Measurements from ENCODE around the gene SAFB. TPM values are rescaled to one million over a fixed set of nuclear protein-coding genes. Genes with fewer than 3 reads are reported as not detected.

SAFB gene
- total RNA-seq, 1 donor from 2014 or later, result 57.9 TPM

DNA sequence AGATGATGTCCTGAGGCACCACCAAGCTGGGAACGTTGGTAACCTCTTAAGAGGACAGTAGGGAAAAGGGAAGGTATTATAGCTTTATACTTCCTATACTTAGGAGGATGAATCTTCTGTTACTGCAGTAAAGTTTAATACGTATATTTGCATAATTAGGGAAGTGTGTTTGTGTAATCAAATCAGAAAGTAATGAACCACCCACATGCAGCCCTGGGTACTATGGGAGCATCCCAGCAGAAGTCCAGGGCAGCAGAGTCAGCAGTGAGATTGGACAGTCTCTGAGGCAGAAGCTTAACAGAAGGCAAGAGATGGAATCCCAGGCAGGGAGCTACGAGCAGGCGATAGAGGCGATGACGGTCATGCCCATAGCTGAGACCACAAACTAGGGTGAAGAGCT is 12.5 kb downstream of the SAFB start:
- H3K9me3 Mint-ChIP-seq, result no peaks in the 10 kb centered on the region
- peaks cover 5% of the 10 kb centered on the region for H3F3A ChIP-seq (ENCODE audit: low read depth)
- H3K4me1 ChIP-seq, result no peaks in the 10 kb centered on the region
- DNase-seq (ENCODE audit: low spot score), result no peak
- H3K9ac ChIP-seq, result no peak overlapping the region
- H3K4me3 ChIP-seq, result no peak overlapping the region
- no peak overlapping the region for H3K27ac Mint-ChIP-seq
- H3K9me3 ChIP-seq (ENCODE audit: low read depth), result no peaks in the 10 kb centered on the region
- peaks cover 100% of the 10 kb centered on the region for H3K79me2 ChIP-seq (ENCODE audit: low read depth)
- H3K27me3 ChIP-seq, result no peaks in the 10 kb centered on the region
- no peak overlapping the region for H3K27ac ChIP-seq
- H3K4me3 Mint-ChIP-seq, result no peak overlapping the region
- H2AFZ ChIP-seq (replicated peaks), result no peak overlapping the region
- H3K36me3 Mint-ChIP-seq, result peaks cover 12% of the 10 kb centered on the region
- no peak overlapping the region for H3K4me2 ChIP-seq
- peaks cover 2% of the 10 kb centered on the region for H3K27me3 Mint-ChIP-seq (ENCODE audit: insufficient read depth, low read depth)
- TF ChIP-seq EZH2phosphoT487 (IDR thresholded peaks at IDR 0.05) (no peak), EZH2 (IDR thresholded peaks at IDR 0.05) (no peak)
- TF ChIP-seq, protein P1, sequence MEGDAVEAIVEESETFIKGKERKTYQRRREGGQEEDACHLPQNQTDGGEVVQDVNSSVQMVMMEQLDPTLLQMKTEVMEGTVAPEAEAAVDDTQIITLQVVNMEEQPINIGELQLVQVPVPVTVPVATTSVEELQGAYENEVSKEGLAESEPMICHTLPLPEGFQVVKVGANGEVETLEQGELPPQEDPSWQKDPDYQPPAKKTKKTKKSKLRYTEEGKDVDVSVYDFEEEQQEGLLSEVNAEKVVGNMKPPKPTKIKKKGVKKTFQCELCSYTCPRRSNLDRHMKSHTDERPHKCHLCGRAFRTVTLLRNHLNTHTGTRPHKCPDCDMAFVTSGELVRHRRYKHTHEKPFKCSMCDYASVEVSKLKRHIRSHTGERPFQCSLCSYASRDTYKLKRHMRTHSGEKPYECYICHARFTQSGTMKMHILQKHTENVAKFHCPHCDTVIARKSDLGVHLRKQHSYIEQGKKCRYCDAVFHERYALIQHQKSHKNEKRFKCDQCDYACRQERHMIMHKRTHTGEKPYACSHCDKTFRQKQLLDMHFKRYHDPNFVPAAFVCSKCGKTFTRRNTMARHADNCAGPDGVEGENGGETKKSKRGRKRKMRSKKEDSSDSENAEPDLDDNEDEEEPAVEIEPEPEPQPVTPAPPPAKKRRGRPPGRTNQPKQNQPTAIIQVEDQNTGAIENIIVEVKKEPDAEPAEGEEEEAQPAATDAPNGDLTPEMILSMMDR (IDR thresholded peaks at IDR 0.05), result no peak
- H3K4me1 Mint-ChIP-seq, result no peaks in the 10 kb centered on the region
- H3K36me3 ChIP-seq, result peaks cover under 1% of the 10 kb centered on the region
- H4K20me1 ChIP-seq (ENCODE audit: low read depth), result peaks cover 95% of the 10 kb centered on the region

DNA sequence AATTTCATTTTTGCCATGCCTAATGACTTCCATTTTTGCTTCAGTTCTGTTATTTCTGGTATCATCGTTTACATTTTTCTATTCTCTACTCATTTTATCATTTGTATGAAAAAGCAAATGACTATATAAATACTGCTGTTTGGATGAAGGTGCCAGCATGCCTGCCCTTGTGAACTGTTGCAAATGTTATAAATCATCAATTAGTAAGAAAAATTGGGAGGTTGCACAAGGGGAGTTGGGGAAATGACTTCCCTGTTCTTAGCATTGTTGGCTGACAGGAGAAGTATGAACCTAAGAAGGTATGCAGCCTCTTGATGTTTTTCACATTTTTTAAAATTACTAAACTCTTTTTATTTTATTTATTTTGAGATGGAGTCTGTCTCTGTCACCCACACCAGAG is 15.1 kb downstream of the SAFB start:
- no peak overlapping the region for H3K27ac Mint-ChIP-seq
- Histone ChIP-seq H3K9ac (no peak overlapping the region), H4K20me1 (ENCODE audit: low read depth) (peaks cover 95% of the 10 kb centered on the region), H3F3A (ENCODE audit: low read depth) (peaks cover 10% of the 10 kb centered on the region), H3K4me1 (no peaks in the 10 kb centered on the region), H3K4me3 (no peak overlapping the region), H3K4me2 (no peak overlapping the region), H2AFZ (replicated peaks) (no peak overlapping the region), H3K9me3 (ENCODE audit: low read depth) (no peaks in the 10 kb centered on the region), H3K27ac (no peak overlapping the region), H3K27me3 (no peaks in the 10 kb centered on the region), H3K79me2 (ENCODE audit: low read depth) (peaks cover 100% of the 10 kb centered on the region), H3K36me3 (no peaks in the 10 kb centered on the region)
- H3K27me3 Mint-ChIP-seq (ENCODE audit: insufficient read depth, low read depth), result peaks cover 2% of the 10 kb centered on the region
- H3K4me3 Mint-ChIP-seq, result no peak overlapping the region
- H3K4me1 Mint-ChIP-seq, result no peaks in the 10 kb centered on the region
- H3K36me3 Mint-ChIP-seq, result peaks cover 16% of the 10 kb centered on the region
- no peak for TF ChIP-seq EZH2 (IDR thresholded peaks at IDR 0.05)
- no peak for TF ChIP-seq EZH2phosphoT487 (IDR thresholded peaks at IDR 0.05)
- TF ChIP-seq, protein P1 (IDR thresholded peaks at IDR 0.05), result no peak
- DNase-seq (ENCODE audit: low spot score), result no peak
- H3K9me3 Mint-ChIP-seq, result no peaks in the 10 kb centered on the region

DNA sequence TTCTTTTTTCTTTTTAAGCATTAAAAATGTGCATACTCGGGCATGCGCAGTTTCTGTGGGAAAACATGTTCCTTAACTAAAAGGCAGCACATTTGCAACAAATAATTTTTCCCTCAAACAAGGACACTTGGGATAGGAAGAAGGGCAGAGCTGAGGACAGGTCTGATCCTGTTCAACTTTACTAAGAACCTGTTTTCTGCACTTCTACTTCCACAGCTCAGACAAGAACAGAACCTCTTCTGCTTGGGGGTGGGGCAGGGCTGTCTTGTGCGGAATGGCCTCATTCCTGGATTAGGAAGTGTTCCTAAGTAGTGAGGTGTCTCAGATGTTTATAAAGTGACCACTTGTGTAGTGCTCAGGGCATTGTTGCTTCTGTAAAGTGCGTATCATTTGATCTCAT is 18.3 kb downstream of the SAFB start:
- no peaks in the 10 kb centered on the region for H3K27me3 ChIP-seq
- Mint-ChIP-seq H3K4me1 (no peaks in the 10 kb centered on the region), H3K4me3 (no peak overlapping the region), H3K27me3 (ENCODE audit: insufficient read depth, low read depth) (peaks cover 2% of the 10 kb centered on the region), H3K27ac (peak overlapping the region; percentile 12), H3K36me3 (peaks cover 30% of the 10 kb centered on the region), H3K9me3 (no peaks in the 10 kb centered on the region)
- H3K9ac ChIP-seq, result no peak overlapping the region
- peaks cover 100% of the 10 kb centered on the region for H3K79me2 ChIP-seq (ENCODE audit: low read depth)
- H3K27ac ChIP-seq, result no peak overlapping the region
- no peaks in the 10 kb centered on the region for H3K9me3 ChIP-seq (ENCODE audit: low read depth)
- DNase-seq (ENCODE audit: low spot score), result no peak
- no peak overlapping the region for H3K4me3 ChIP-seq
- H4K20me1 ChIP-seq (ENCODE audit: low read depth), result peaks cover 96% of the 10 kb centered on the region
- TF ChIP-seq EZH2 (IDR thresholded peaks at IDR 0.05) (no peak), EZH2phosphoT487 (IDR thresholded peaks at IDR 0.05) (no peak)
- TF ChIP-seq, protein P1 (IDR thresholded peaks at IDR 0.05), result no peak
- no peak overlapping the region for H2AFZ ChIP-seq (replicated peaks)
- H3F3A ChIP-seq (ENCODE audit: low read depth), result peaks cover 5% of the 10 kb centered on the region
- H3K36me3 ChIP-seq, result peaks cover 4% of the 10 kb centered on the region
- H3K4me2 ChIP-seq, result no peak overlapping the region
- no peaks in the 10 kb centered on the region for H3K4me1 ChIP-seq

All from neural progenitor cell (in vitro differentiated cells).